T follicular helper cell (primary cell): ENCODE data around the gene CTSD.

Experiments used
- DNase-seq: peaks from one replicate; pipeline ENCODE4 v3.0.0-alpha.2; 2020; ENCODE audit warnings: low read depth

The CTSD gene

DNA sequence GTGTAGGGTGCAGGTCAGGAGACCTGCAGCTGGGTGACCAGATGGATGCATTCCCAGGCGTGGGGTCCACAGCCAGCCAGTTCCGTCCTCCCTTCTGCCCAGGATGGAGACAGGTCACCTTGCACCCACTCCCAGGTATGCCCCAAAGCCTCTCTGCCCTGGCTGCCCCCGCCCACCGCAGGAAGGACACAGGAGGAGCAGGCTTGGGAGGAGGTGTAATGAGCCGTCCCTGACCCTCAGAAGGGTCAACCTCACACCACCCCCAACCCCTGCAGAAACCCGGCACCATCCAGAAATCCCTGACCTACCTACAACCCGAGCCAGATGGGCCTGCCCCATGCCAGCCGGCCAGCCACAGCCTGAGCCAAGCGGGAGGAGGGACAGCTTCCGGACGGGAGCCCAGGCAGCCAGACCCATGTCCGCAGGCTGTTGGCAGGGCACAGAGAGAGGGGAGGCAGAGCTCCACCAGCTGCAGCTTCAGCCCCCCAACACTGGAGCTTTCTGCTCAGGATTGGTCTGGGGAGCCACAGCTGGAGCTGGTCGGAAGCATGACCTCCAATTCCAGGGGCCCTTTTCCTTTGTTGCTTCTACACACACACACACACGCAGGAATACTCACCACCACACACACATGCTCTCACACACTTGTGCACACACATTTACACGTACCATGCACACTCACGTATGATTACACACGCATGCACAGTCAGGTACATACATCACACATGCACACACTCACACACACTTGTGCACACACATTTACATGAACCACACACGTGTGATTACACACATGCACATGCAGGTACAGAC lies 18.6 kb downstream of the CTSD start:
- no peak for DNase-seq

DNA sequence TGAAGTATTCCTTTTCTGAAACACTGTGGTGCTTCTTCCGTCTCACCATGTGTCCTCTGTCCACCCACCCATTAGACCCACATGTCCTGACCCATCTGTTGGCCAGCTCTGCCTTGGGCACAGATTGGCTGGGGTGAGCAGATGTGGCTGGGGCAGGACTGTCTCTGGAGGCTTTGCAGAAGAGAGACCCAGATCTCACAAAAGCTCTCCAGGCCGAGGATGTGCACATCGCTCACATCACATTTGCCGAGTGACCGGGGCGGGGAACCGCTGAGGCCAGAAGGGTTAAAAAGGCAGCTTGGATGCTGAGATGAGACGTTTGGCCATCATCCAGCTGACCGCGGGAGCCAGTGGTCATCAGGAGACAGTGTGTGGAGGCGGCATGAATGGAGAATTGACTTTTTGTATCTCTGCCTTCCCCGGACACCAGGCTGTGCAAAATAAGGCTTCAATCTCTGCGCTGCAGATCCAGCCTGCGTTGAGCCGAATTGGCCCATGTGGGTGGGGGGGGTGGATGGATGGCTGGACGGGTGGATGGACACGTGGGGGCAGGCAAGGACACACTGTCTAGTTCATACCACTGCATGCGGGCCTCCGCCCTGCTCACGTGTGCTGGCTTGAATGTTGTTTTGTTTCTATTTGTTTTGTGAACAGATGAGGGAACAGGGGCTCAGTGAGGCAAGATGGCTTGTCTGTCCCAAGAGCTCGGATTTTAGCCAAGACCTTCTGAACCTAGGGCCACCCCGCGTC lies 19.4 kb downstream of the CTSD start:
- DNase-seq: no peak

DNA sequence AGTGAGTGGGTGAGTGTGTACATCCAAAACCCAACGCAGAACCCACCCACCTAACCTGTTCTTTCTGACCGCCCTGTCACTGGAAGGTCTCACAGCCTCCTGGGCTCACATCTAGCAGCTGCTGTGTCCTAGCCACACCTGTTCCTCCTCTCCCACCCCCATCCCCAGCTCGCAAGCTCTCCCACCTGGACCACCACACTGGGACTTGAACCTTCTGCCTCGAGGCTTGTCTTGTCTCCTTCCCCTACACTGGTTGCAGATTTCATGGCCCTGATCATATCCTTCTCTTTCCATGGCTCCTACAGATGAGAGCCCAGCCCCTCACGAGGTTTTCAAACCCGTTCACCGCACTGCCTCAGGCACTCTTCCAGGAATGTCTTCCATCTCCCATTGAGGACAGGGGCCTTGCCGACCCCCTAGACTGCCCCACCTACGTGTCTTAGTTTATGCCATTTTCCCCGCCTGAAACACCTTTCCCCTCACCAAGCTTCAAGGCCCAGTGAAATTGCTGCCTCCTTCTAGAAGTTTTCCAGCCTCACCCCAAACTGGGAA lies 20.1 kb downstream of the CTSD start:
- DNase-seq: no peak

DNA sequence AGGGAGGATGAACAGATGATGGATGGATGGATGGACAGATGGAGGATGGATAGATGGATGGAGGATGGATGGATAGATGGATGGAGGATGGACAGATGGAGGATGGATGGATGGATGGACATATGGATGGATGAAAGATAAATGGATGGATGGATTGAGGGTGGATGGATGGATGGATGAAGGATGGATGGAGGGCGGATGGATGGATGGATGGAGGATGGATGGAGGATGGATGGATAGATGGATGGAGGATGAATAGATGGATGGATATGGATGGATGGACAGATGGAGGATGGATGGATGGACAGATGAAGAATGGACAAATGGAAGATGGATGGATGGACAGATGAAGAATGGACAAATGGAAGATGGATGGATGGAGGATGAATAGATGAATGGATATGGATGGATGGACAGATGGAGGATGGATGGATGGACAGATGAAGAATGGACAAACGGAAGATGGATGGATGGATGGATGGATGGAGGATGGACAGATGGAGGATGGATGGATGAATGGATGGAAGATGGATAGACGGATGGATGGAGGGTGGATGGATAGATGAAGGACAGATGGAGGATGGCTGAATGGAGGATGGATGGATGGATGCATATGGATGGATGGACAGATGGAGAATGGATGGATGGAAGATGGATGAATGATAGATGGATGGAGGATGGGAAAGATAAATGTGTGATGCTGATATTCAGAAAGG lies 20.7 kb downstream of the CTSD start:
- DNase-seq: no peak

DNA sequence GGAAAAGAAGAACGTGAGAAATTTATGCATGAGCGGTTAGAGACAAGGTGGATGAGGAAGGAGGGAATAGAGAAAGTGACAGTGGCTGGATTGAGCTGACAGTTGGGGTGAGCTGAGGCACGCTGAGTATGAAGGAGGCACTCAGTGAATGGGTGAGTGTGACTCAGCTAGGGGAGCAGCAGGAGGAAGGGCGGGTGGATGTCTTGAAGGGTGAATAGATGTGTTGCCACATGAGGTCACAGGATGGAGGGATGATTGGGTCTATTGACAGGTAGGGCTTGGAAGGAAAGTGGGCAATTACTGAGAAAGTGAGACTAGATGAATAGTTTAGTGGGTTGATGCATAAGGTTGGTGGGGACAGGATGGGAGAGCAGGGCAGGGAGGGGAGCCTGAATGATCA lies 21.4 kb downstream of the CTSD start:
- no peak for DNase-seq

DNA sequence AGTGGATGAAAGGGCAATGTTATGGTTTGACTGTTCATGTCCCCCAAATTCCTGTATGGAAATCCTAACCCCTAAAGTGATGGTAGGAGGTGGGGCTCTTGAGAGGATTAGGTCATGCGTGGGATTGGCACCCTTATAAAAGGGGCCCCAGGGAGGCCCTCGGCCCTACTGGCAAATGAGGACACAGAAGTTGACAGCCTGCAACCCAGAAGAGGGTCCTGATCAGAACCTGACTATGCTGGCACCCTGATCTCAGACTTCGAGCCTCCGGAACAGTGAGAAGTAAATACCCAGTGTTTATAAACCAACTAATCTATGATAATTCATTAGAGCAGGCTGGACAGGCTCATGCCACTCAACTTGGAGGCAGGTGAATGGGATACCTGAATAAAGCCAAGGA lies 22.0 kb downstream of the CTSD start:
- no peak for DNase-seq

DNA sequence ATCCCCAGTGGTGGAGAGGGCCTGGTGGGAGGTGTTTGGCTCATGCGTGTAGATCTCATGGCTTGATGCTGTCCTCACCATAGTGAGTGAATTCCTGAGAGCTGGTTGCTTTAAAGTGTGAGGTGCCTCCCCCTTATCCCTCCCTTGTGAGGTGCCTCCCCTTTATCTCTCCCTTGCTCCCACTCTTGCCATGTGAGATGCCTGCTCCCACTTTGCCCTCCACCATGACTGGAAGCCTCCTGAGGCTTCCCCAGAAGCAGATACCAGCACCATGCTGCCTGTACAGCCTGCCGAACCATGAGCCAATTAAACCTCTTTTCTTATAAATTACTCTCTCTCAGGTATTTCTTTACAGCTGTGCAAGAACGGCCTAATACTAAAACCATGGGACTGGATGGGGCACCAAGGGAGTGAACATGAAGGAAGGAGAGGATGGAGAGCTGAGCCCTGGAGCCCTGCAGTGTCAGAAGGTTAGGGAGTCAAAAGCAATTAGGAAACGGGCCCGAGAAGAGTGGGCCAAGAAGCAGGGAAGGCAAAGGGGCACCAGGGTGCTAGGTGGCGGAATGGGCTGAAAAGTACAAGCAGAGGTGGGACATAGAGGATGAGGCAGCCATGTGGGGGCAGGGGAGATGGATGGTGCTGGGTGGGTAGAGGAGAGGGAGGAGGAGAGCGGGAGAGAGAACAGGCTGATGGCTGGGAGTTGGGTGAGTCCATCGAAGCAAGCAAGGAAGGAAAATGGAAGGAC lies 22.8 kb downstream of the CTSD start:
- DNase-seq: no peak

DNA sequence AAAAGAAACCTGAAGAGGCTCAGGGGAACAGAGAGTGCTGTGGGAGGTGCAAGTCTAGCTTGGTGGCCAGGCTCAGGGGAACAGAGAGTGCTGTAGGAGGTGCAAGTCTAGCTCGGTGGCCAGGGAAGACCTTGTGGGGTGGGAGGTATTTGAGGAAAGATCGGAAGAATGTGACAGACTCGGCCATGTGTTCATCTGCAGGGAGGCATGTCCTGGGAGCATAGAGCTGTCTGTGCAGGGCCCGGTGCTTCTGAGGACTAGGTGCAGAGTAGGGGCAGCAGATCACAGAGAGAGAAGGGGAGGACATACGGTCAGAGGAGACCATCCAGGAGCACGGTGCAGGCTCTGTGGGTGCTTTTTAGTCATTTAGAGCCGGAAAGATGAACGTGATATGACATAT lies 24.2 kb downstream of the CTSD start:
- no peak for DNase-seq

DNA sequence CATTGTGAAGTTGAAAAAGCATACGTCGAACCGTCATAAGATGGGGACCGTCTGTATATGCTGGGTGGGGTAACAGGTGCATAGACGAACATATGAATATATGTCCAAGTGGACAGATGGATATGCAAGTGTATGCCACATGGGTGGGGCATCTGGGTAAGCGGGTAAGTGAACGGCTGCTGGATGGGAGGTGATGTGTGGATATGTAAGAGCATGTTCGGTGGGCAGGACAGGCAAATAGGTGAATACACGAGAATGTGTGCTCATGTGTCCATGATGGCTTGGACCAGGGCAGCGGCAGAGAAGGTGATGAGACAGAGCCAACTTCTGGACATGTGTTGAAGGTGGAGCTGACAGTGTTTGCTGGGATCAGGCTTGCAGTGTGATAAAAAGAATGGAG lies 25.3 kb downstream of the CTSD start:
- DNase-seq: no peak

DNA sequence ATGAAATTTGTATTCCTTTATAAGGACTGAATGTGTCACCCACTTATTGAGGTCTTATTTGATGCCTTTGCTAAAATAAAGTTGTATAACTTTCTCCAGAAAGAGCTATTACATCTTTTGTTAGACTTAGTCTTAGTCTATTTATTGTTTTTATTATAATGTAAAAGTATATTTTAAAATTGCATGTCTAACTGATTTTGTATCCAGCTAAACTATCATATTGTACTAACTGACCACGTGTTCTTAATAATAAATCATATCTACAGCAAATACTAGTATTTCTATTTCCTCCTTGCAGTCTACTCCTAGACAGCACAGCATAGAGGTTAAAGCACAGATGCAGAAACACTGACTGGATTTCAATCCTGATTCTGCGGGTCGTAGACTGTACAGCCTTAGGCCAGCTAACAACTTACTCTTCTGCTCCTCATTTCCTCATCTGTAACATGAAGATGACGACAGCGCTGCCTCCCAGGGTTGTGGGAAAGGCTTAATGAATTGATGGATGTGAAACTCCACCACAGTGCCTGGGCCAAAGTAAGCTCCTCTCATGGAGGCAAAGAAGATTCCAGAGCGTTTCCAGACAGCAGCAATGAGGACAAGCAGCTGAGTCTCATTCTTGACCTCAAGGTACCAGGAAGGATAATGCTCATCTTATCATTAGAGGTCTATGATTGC lies 26.5 kb downstream of the CTSD start:
- no peak for DNase-seq

DNA sequence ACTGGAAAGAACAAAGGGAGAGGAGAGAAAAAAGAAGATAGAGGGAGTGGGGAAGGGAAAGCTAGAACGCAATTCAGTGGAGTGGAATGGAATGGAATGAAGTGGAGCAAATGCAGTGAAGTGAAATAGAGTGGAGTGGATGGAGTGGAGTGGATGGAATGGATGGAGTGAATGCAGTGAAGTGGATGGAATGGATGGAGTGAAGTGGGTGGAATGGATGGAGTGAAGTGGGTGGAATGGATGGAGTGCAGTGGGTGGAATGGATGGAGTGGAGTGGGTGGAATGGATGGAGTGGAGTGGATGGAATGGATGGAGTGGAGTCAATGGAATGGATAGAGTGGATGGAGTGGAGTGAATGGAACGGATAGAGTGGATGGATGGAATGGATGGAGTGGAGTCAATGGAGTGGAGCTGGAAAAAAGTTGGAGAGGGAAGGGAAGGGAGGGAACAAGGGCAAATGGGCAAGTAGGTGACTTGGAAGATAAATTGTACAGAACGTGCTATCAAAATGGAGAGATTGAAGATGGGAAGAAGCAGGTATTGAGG lies 27.2 kb downstream of the CTSD start:
- DNase-seq: no peak

DNA sequence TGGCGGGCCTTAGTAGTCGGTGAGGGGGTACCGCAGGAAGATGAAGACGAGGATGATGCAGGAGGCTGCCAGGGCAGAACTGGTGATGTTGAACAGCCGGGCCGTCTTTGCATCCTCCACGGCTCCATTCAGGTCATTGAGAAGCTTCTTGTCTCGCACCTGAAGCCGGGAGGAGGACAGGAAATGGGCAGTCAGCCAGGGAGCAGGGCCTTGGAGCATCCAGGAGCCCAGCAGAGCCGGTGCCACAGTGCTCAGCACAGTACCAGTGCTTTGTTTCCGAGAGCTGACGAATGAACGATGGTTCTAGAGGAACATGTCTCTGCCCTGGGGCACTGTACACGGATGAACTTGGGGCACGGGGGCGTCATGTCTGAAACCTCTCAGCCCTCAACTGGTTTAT lies 28.5 kb downstream of the CTSD start:
- no peak for DNase-seq

DNA sequence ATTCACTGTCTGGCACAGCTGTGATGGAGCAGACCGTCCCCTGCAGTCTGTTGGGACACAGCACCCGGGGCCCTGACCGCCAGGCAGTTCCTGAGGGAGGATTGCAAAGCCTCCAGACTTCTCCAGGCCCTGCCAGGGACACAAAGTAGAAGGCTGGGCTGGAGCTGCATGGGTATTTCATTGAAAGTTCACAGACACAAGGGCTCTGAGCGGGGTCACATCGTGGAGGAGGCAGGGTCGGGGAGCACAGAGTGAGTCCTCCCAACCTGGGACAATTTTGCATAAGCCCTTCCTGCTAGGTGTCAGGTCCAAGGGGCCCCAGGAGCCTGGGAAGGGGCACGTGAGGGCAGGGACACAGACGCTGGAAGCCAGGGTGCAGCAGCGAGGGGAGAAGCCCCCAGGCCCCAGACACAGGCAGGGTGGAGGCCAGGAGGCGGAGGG lies 29.1 kb downstream of the CTSD start:
- DNase-seq: no peak

DNA sequence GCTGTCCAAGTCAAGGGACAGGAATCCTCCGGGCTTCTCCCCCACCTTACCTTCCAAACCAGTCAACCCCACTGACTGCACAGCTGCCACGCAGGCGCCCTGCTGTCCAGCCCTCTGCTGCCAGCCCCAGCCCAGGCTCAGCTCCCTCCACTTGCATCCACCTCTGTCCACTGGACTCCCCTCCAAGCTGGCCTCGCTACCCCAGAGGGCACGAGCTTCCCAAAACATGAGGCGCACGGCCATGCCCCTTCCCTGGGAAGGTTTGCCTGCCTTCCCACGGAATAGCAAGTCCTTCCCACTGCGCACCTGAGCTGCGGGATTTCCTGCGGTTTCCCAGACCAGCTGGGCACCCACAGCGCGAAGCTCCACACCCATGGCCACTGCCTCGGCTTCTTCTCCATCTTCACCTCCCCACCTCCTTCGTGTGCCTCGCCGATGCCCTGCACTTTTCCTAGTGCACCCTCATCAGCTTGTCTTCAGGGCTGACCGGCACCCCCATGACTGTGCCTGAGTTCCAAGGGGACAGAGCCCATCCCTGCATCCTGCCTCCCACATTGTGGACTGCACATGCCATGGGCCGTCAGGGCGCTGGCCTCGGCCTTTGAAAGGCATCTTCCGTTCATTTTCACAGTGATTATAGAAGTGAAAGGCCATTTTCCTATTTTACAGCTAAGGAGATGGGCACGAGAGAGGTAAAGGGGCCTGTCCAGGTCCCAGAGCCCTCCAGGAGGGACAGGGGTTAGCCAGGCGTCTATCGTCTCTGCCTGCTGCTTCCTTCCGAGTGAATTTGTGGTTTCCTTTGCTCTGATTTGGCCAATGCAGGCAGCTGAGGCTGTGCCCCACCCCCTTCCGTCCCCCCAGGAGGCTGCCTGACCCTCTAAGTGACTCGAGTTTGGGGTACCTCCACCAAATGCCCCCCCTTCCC lies 29.7 kb downstream of the CTSD start:
- DNase-seq: no peak

DNA sequence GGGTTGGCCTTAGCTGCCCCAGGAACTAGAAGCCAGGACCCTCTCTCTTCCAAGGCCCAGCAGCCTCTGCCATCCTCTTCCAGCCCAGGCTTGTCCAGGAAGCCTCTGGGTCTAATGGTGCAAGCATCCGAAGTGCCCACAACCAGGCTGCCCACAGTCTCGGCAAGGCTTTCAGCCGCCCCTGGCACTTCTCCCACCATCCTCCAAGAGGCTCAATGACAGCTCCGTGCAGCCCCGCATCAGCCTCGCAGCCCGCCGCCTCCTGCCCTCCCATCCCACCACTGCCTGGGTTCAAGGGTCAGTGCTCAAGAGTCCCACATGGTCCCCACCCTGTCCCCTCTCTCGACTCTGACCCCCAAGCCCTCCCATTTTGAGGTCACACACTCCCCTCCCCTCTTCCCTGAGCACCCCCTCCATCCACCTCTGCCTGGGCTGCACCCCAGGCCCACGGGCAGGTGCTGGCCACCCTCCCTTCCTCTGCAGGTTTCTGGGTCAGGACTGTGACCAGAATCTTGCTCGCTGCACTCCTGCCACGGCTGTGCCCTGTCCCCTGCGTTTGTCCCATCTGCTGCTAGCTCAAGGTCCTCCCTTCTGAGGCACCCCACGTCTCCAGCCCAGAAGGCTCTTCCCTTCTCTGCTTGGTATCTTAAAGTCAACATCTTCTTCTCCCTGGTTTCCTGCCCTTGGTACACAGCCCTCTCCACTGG lies 30.6 kb downstream of the CTSD start:
- no peak for DNase-seq

DNA sequence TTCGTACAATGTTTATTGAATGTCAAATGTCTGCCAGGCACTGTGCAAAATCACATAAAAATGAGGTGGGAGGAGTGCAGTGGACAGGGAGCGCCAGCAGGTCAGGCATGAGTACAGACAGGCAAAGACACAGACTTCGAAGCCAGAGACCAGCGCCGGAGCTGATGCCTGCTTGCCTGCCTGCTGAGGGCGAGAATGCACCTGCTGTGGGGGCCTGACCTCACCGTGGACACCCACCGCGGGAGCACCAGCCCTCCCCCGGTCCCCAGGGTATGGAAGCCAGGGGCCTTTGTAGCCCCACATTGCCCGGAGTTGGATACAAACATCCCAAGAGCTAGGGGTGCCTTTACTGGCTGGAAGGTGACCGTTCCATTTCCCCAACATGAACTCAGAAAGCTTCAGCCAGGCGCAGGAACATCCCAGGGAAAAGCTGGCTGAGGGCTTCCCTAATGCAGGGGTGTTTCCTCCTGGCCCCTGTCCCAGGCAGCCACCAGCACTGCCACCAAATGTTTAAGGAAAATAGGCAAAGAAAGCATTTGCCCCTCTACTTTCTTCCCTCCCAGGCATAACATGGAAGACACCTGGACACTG lies 31.2 kb downstream of the CTSD start:
- DNase-seq: no peak

DNA sequence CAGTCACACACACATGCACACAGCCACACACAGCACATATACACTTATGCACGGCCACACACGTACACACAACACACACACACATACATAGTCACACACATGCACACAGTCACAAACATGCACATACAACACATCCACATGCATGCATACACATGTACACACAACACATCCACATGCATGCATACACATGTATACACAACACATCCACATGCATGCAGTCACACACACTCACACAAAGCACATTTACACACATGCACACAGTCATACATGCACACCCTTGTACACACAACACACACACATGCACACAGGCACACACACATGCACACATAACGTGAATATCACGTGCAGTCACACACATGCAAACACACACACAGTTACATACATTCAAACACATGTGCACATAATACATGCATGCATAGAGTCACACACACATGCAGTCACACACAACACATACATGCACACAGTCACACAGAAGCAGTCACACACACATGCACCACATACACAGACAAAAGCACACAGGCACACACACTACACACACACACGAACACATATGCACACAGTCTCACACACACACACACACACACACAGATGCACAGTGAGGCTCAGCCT lies 32.2 kb downstream of the CTSD start:
- DNase-seq: no peak

DNA sequence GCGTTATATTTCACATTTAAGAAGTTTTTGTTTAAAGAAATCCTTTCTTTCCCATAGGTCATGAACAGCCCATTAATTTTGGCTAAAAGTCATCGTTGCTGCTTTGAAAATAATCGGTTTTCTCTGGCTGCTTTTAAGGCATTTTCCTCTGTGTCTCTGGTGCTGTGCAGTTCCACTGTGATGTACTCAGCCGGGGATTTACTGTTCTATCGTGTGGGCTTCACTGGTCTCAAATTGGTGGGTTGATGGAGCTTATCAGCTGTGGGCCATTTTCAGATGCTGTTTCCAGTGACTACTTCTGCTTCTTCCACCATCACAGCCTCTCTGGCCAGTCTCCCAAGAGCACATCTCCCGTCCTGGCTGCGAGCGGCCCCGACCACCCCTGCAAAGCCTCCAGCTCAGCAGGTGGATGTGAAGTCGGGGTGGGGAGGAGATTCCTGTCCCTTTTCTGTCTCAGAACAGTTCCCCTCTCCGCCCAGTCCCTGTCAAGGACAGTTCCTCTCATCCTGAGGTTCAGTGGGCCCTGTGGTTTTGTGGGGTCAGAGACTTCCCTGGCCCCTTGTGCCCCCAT lies 33.6 kb downstream of the CTSD start:
- no peak for DNase-seq
